HL-60 (cell line): ENCODE measurements around the gene DIPK1A.

Experiments
- DNase-seq, 2 experiments: peaks; one replicate each; pipeline ENCODE4 v3.0.0-alpha.2; 2010 to 2020; ENCODE audit warnings: low read depth in 1 of 2, low spot score in 1 of 2
- H3K27ac ChIP-seq: fragments of 250-450 bp; sonication (Bioruptor Pico); replicated peaks from 2 replicates; pipeline ENCODE4 v1.5.1; 2020; ENCODE audit warnings: mild to moderate bottlenecking, moderate library complexity
- H3K27me3 ChIP-seq: fragments of 250-450 bp; sonication (Bioruptor Pico); 2 replicates; pipeline ENCODE4 v1.5.1; 2021; ENCODE audit warnings: mild to moderate bottlenecking, moderate library complexity; ENCODE audit not compliant: insufficient read depth, poor library complexity, severe bottlenecking
- H3K4me3 ChIP-seq: replicated peaks from 2 replicates; pipeline ENCODE4 v1.5.1; 2011; ENCODE audit warnings: mild to moderate bottlenecking, control low read depth, low read length; ENCODE audit not compliant: insufficient read depth
- CTCF ChIP-seq: IDR thresholded peaks from one replicate; pipeline ENCODE4 v1.5.1; 2011; ENCODE audit warnings: low read length, control low read depth, inconsistent platforms; ENCODE audit not compliant: insufficient read depth
- GABPA ChIP-seq: IDR thresholded peaks from 2 replicates; pipeline ENCODE4 v1.6.1; 2012; ENCODE audit warnings: low read depth
- POLR2AphosphoS5 ChIP-seq: IDR thresholded peaks from 2 replicates; pipeline ENCODE4 v1.6.1; 2012; ENCODE audit warnings: low read depth
- REST ChIP-seq: IDR thresholded peaks from 2 replicates; pipeline ENCODE4 v1.6.1; 2012; ENCODE audit warnings: low read depth; ENCODE audit not compliant: insufficient replicate concordance
- SPI1 ChIP-seq: IDR thresholded peaks from 2 replicates; pipeline ENCODE4 v1.6.1; 2012; ENCODE audit warnings: low read depth, mild to moderate bottlenecking, borderline replicate concordance

Gene DIPK1A

GRCh38 chr1:92822879-92823278, 138.4 kb downstream of the DIPK1A start:
- no peak for DNase-seq

GRCh38 chr1:92820551-92820950, 140.7 kb downstream of the DIPK1A start:
- H3K27ac ChIP-seq = no peak overlapping the region
- no peak for DNase-seq
- no peak overlapping the region for H3K4me3 ChIP-seq
- no peaks in the 10 kb centered on the region for H3K27me3 ChIP-seq
- TF ChIP-seq REST (no peak), SPI1 (no peak), GABPA (no peak), CTCF (no peak), POLR2AphosphoS5 (no peak)

More at GRCh38 chr1:92822879-92823278, 138.4 kb downstream of the DIPK1A start:
- Histone ChIP-seq H3K27me3 (no peaks in the 10 kb centered on the region), H3K27ac (no peak overlapping the region), H3K4me3 (no peak overlapping the region)
- no peak for TF ChIP-seq POLR2AphosphoS5
- no peak for TF ChIP-seq GABPA
- no peak for TF ChIP-seq SPI1
- TF ChIP-seq REST = no peak
- no peak for TF ChIP-seq CTCF

- Histone ChIP-seq H3K27me3 (no peaks in the 10 kb centered on the region), H3K27ac (no peak overlapping the region), H3K4me3 (no peak overlapping the region)
- no peak for TF ChIP-seq CTCF
- TF ChIP-seq POLR2AphosphoS5 = no peak
- no peak for TF ChIP-seq SPI1
- TF ChIP-seq GABPA = no peak
- no peak for TF ChIP-seq REST
- DNase-seq = no peak
Observed at GRCh38 chr1:92820024-92820423, 141.2 kb downstream of the DIPK1A start.
